Endothelial cell (in vitro differentiated cells): ENCODE data around the gene MOB2. TPM values are rescaled to one million over a fixed set of nuclear protein-coding genes. Genes with fewer than 3 reads are reported as not detected.

Source experiments
- DNase-seq: peaks from one replicate; pipeline ENCODE4 v3.0.0; 2021; ENCODE audit warnings: low spot score
- H3K27ac Mint-ChIP-seq: one replicate; pipeline ENCODE4 v1.8.0; 2021; ENCODE audit warnings: mixed read lengths, inconsistent platforms; ENCODE audit not compliant: unreplicated experiment
- H3K27me3 Mint-ChIP-seq: one replicate; pipeline ENCODE4 v1.8.0; 2021; ENCODE audit warnings: mild to moderate bottlenecking, moderate library complexity, mixed read lengths, inconsistent platforms; ENCODE audit not compliant: unreplicated experiment
- H3K36me3 Mint-ChIP-seq: one replicate; pipeline ENCODE4 v1.8.0; 2021; ENCODE audit warnings: mild to moderate bottlenecking, low read depth, mixed read lengths, inconsistent platforms; ENCODE audit not compliant: unreplicated experiment
- H3K4me1 Mint-ChIP-seq: one replicate; pipeline ENCODE4 v1.8.0; 2021; ENCODE audit warnings: mild to moderate bottlenecking, mixed read lengths, inconsistent platforms; ENCODE audit not compliant: unreplicated experiment
- H3K4me3 Mint-ChIP-seq: one replicate; pipeline ENCODE4 v1.8.0; 2021; ENCODE audit warnings: mild to moderate bottlenecking, mixed read lengths, inconsistent platforms; ENCODE audit not compliant: unreplicated experiment
- H3K9me3 Mint-ChIP-seq: one replicate; pipeline ENCODE4 v1.8.0; 2021; ENCODE audit warnings: mixed read lengths, inconsistent platforms; ENCODE audit not compliant: unreplicated experiment
- CTCF ChIP-seq: fragments of 200-600 bp; sonication (generic); IDR thresholded peaks from one replicate; pipeline ENCODE4 v1.5.0; 2021; ENCODE audit warnings: antibody characterized with exemption; ENCODE audit not compliant: unreplicated experiment
- total RNA-seq: library from RNA; stranded (reverse); fragmentation: NEBNext Ultra II Directional; extraction: Animal tissue kit (Norgen Biotek cat#: 25700); gene quantifications from one replicate; pipeline ENCODE4 v1.2.1, GENCODE V29; 2021; ENCODE audit not compliant: unreplicated experiment

MOB2 gene
- total RNA-seq, 1 donor from 2014 or later: 37.5 TPM

- Mint-ChIP-seq H3K27ac (no peak overlapping the region), H3K27me3 (peaks cover 2% of the 10 kb centered on the region)
- no peak for DNase-seq
Measured at GRCh38 chr11:1450344-1450875, 36.2 kb downstream of the MOB2 start.

GRCh38 chr11:1449490-1450243 lies 36.9 kb downstream of the MOB2 start:
- H3K27ac Mint-ChIP-seq: no peak overlapping the region
- H3K9me3 Mint-ChIP-seq: no peaks in the 10 kb centered on the region
- no peaks in the 10 kb centered on the region for H3K36me3 Mint-ChIP-seq
- H3K4me1 Mint-ChIP-seq: no peaks in the 10 kb centered on the region
- H3K4me3 Mint-ChIP-seq: no peak overlapping the region
- peaks cover 2% of the 10 kb centered on the region for H3K27me3 Mint-ChIP-seq
- TF ChIP-seq CTCF: no peak
- no peak for DNase-seq

More at GRCh38 chr11:1450344-1450875, 36.2 kb downstream of the MOB2 start:
- Mint-ChIP-seq H3K4me3 (no peak overlapping the region), H3K36me3 (no peaks in the 10 kb centered on the region), H3K9me3 (no peaks in the 10 kb centered on the region), H3K4me1 (no peaks in the 10 kb centered on the region)
- no peak for TF ChIP-seq CTCF

- TF ChIP-seq CTCF: no peak
- H3K4me1 Mint-ChIP-seq: no peaks in the 10 kb centered on the region
- H3K9me3 Mint-ChIP-seq: no peaks in the 10 kb centered on the region
- no peaks in the 10 kb centered on the region for H3K36me3 Mint-ChIP-seq
- peaks cover 2% of the 10 kb centered on the region for H3K27me3 Mint-ChIP-seq
- H3K27ac Mint-ChIP-seq: no peak overlapping the region
- no peak overlapping the region for H3K4me3 Mint-ChIP-seq
- no peak for DNase-seq
Measured at GRCh38 chr11:1448882-1449281, 37.7 kb downstream of the MOB2 start.

DNA sequence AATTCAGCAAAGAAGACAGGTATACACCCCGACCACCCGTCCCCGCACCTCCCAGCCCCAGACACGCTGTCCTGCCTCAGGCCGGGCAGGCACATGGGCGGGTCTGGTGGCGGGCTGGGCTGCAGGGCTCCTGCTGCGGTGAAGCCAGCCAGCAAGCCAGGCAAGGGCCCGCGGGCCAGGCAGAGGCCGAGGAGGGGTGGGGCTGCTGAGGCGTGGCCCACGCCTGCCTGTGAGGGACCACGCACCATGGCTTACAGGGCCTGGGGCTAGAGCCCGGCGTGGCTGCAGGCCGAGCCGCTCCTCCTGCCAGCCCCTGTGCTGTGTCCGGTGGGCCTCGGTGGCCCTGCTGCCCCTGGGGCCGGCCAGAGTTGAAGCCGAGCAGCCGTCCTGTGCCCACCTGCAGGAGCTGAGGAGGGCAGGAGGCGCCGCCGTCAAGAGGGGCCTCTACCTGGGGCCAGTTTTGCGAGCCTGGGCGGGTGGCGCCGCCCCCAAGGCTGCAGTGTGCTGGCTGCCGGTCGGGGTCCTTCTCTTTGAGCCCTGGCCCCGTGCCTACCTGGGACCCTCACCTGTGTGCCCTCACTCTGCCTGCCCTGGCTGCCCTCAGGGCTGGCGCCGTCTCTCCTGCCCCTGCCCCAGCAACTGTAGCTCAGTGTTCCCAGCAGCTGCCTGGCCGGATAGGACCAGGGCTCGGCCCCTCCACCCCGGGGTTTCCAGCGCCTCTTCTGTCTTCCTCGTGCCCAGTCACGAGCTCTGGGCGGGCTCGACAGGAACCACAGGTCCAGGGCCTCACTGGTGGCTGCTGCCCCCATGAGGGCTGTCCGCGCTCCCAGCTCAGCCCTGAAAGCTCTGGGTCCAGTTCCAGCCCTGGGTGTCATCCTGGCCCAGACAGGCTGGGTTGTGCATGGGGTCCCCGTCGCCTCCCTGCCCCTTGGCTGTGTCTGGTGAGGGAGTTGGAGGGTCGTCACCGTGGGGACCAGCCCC lies 38.4 kb downstream of the MOB2 start:
- Mint-ChIP-seq H3K9me3 (no peaks in the 10 kb centered on the region), H3K36me3 (no peaks in the 10 kb centered on the region), H3K4me1 (no peaks in the 10 kb centered on the region), H3K27me3 (peaks cover 2% of the 10 kb centered on the region), H3K4me3 (peak overlapping the region; percentile 42), H3K27ac (no peak overlapping the region)
- TF ChIP-seq CTCF: no peak
- no peak for DNase-seq
